Skeletal muscle tissue (tissue), 4 donors: ENCODE data around the gene BRCC3. TPM values are rescaled to one million over a fixed set of nuclear protein-coding genes. Genes with fewer than 3 reads are reported as not detected.
A peak's percentile ranks its signal among the peaks of the same experiment; 100 is the strongest.

ENCODE experiments used
- H3K27ac ChIP-seq: one replicate; pipeline ENCODE4 v1.7.0; 2013; ENCODE audit warnings: mild to moderate bottlenecking, low read depth, low read length, inconsistent platforms
- H3K27me3 ChIP-seq, 3 donors: one replicate each; pipeline ENCODE4 v1.7.0; 2013; ENCODE audit warnings: low read length in 3 of 3; ENCODE audit not compliant: control insufficient read depth in 3 of 3, insufficient read depth in 3 of 3
- H3K36me3 ChIP-seq, 3 donors: one replicate each; pipeline ENCODE4 v1.7.0; 2013; ENCODE audit warnings: low read length in 3 of 3; ENCODE audit not compliant: control insufficient read depth in 3 of 3, insufficient read depth in 3 of 3
- H3K4me1 ChIP-seq, 3 donors: one replicate each; pipeline ENCODE4 v1.7.0; 2013; ENCODE audit warnings: low read length in 3 of 3, mild to moderate bottlenecking in 3 of 3; ENCODE audit not compliant: control insufficient read depth in 3 of 3, insufficient read depth in 3 of 3
- H3K4me3 ChIP-seq, 3 donors: one replicate each; pipeline ENCODE4 v1.7.0; 2013; ENCODE audit warnings: low read length in 3 of 3
- H3K9ac ChIP-seq, 3 donors: one replicate each; pipeline ENCODE4 v1.7.0; 2013; ENCODE audit warnings: low read length in 3 of 3, mild to moderate bottlenecking in 3 of 3, moderate library complexity in 2 of 3, low read depth in 1 of 3
- H3K9me3 ChIP-seq, 3 donors: one replicate each; pipeline ENCODE4 v1.7.0; 2013; ENCODE audit warnings: low read length in 3 of 3; ENCODE audit not compliant: control insufficient read depth in 3 of 3
- total RNA-seq: library from RNA; depleted of rRNA; stranded (reverse); fragments of >200 nt; gene quantifications from one replicate; pipeline ENCODE4 v1.2.3, GENCODE V29; 2014
- donor health status: Osteomylitis.

The BRCC3 gene
- total RNA-seq = 4.2 TPM

DNA sequence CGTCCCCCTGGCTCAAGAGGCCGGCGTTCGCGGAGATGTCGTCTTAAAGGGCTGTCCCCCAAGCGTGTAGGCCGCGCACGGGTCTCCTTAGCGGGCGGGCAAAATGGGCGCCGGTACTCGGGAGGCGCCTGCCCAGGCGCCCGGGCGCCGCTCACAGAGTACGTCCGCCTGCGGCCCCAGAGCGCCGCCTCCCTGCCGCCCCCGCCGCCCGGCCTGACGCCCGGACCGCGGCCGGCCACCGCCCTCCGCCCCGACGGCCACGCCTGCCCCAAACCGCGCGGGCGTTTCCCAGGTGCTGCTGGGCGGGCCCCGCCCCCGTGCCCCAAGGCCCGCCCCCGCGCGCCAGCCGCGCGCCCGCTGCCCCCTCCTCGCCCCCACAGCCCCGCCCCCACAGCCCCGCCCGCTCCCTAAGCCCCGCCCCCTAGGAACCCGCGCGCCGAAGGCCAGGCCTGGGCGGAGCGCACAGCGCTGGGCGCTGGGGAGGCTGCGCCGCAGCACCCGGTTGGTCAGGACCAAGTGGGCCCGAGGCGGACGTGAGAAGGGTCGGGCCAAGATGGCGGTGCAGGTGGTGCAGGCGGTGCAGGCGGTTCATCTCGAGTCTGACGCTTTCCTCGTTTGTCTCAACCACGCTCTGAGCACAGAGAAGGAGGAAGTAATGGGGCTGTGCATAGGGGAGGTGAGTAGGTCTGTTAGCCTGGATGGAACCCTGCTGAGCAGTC is at the start of gene BRCC3, which contains the start of the genes CMC4 and MTCP1:
TSS of gene BRCC3 (plus strand) at position 534 of the 719 bp plus-strand sequence. CDS start at position 554, 20 bp downstream.
TSS of gene CMC4 (minus strand) at position 162 of the 719 bp plus-strand sequence. CDS start 7,113 bp downstream, outside the sequence.
TSS of gene MTCP1 (minus strand) at position 162 of the 719 bp plus-strand sequence. CDS start 5,126 bp downstream, outside the sequence.
- Histone ChIP-seq H3K36me3 (peaks cover 0 to 11% (median 7%) of the 10 kb centered on the region in 3 donors), H3K4me1 (peaks cover 0 to 5% (median 2%) of the 10 kb centered on the region in 3 donors), H3K9ac (peak within 1 kb of the TSS; percentile 71 to 85 (median 79)), H3K4me3 (peak within 1 kb of the TSS; percentile 78 to 79 (median 78)), H3K27me3 (no peaks in the 10 kb centered on the region), H3K9me3 (no peaks in the 10 kb centered on the region), H3K27ac (peak within 1 kb of the TSS; percentile 78)

DNA sequence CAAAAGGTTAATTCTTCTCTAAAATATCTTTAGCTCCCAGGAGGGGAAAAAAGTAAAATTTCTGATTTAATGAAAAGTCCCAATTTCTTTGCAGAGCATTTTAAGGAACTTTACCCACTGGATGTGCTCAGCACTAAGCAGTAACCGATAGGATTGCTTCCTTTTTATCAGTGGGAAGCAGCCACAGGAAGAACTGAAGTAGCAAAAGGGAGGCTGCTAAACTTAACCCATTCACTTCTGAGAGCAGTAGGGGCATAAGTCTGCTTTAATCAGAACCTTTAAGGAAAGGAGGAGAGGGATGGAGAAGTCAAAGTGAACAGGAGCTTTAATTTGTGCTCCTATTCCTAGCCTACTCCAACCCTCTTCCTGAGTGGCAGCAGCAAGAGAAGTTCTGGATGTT is 48.7 kb upstream of the BRCC3 start, which contains the start of gene F8:
TSS of gene F8 (minus strand) at position 139 of the 400 bp plus-strand sequence. CDS start 171 bp downstream, outside the sequence.
- no peaks in the 10 kb centered on the region for H3K27me3 ChIP-seq
- no peaks in the 10 kb centered on the region for H3K9me3 ChIP-seq
- peak within 1 kb of the TSS in 1 of 3 donors; percentile 33 for H3K4me3 ChIP-seq
- H3K36me3 ChIP-seq = no peaks in the 10 kb centered on the region
- H3K4me1 ChIP-seq = no peaks in the 10 kb centered on the region
- peak within 1 kb of the TSS in 1 of 3 donors; percentile 8 for H3K9ac ChIP-seq
- H3K27ac ChIP-seq = no peak within 1 kb of the TSS

DNA sequence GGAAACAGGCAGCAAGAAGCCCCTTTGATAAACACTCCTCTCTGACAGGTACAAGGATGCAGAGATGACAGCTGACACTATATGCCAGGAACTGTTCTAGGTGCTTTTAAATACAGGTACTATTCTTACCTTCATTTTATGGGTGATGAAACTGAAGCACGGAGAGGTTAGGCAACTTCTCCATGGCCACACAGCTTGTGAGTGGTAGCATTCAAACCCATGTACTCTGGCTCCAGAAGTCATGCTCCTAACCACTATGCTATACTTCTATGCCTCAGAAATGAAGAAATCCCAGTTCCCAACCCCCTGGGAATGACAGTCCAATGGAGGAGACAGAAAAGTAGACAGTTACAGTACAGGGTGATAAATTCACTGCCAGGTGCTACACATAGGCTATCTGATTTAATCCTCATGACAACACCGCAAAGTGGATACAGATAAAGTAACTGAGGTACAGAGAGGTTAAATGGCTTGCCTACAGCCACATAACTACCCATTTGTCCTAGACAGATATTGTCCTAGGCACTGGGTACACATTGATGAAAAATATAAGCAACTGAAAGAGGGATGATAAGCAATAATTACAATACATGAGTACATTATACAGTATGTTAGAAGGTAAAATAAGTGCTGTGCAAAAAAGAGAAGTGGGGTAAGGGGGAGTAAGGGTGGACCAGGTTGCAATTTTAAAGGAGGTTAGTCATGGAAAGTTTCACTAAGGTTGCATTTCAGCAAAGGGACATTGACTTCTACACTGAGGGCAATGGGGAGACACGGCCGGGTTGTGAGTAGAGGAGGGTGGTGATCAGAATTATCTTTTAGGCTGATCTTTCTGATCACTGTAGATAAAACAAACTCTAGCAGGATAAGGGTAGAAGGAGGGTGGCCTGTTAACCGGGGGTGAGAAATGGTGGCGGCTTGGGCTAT is 47.1 kb upstream of the BRCC3 start:
- H3K9ac ChIP-seq = no peak overlapping the region
- H3K27me3 ChIP-seq = no peaks in the 10 kb centered on the region
- H3K4me1 ChIP-seq = no peaks in the 10 kb centered on the region
- no peaks in the 10 kb centered on the region for H3K36me3 ChIP-seq
- H3K4me3 ChIP-seq = no peak overlapping the region
- H3K9me3 ChIP-seq = no peaks in the 10 kb centered on the region
- H3K27ac ChIP-seq = no peak overlapping the region

DNA sequence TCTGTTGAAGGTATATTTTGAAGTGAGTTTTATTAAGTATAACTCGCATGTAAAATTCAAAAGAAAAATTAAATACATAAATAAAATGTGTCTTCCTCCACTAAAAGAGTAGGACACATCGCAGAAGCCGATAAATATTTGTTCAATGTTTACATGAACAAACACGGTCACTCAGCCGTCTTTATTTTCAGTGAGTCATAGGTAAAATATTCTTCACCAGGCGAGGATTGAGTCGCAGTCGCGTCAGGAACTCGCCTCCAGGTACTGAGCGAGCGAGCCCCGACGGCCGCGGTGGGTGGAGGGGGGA is 44.9 kb upstream of the BRCC3 start:
- peak overlapping the region; percentile 77 to 94 (median 77) for H3K9ac ChIP-seq
- H3K27me3 ChIP-seq = no peaks in the 10 kb centered on the region
- peak overlapping the region; percentile 99 for H3K27ac ChIP-seq
- H3K36me3 ChIP-seq = no peaks in the 10 kb centered on the region
- H3K4me3 ChIP-seq = peak overlapping the region in 2 of 3 donors; percentile 67 to 80
- H3K9me3 ChIP-seq = no peaks in the 10 kb centered on the region
- H3K4me1 ChIP-seq = no peaks in the 10 kb centered on the region

DNA sequence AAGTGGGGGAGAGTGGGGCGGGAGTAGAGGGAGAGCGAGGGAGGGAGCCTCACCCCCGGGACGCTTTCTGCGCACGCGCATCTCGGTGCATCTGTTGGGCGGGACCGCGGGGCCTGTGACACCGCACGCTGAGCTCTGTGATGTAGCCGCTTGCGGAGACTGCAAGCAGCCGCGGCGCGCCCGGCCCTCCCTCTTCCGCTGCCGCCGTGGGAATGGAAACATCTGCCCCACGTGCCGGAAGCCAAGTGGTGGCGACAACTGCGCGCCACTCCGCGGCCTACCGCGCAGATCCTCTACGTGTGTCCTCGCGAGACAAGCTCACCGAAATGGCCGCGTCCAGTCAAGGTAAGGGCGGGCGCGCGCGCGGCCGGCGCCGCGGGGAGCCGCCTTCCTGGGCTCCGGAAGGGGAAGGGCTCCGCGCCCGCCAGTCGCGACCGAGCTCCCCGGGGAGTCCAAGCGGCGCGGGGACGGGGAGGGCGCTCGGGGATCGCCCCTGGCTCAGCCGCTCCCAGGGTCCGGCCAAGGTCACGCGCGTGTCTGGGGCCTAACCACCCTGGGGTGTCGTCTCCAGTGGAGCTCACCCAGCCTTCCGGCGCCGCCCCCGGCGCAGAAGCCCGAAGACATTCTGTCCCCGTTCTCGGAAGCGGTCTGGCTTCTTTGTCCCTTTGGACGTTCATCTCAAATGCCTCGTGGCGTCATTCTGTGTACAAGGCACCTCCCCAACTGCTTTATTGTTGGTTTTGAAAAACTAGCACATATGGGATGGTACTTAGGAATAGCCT is 44.4 kb upstream of the BRCC3 start, which contains the start of gene FUNDC2:
TSS of gene FUNDC2 (plus strand) at position 118 of the 782 bp plus-strand sequence. CDS start at position 213, 95 bp downstream.
- no peaks in the 10 kb centered on the region for H3K36me3 ChIP-seq
- no peaks in the 10 kb centered on the region for H3K9me3 ChIP-seq
- H3K27me3 ChIP-seq = no peaks in the 10 kb centered on the region
- peak within 1 kb of the TSS; percentile 93 to 94 (median 94) for H3K9ac ChIP-seq
- H3K27ac ChIP-seq = peak within 1 kb of the TSS; percentile 99
- peak within 1 kb of the TSS; percentile 90 to 92 (median 90) for H3K4me3 ChIP-seq
- H3K4me1 ChIP-seq = no peaks in the 10 kb centered on the region

DNA sequence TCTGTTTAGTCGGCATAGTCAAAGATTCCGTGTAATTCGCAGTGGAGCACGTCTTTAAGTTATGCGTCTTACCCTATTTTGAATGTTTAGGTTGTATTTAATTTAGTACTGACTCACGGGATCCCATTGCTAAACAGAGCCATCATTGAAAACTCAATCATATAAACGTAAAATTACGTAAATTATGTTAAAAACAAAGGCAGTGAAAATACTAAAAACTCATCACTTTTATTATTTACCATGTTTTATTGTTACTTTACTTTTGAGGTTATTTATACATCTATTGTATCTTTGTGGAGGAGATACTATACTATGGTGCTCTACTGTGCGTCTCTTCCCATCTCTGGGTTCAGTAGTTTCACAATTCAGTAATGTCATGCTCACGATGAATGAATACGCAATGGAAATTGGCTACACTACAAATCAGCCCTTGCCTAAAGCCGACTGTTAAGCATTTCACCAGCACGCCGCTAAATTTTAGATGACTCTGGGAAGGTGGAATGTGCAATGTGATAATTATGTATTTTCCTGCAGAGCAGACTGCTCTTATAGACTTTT is 43.7 kb upstream of the BRCC3 start:
- Histone ChIP-seq H3K27me3 (no peaks in the 10 kb centered on the region), H3K36me3 (no peaks in the 10 kb centered on the region), H3K27ac (peak overlapping the region; percentile 99), H3K9ac (peak overlapping the region; percentile 93 to 94 (median 94)), H3K4me3 (peak overlapping the region; percentile 90 to 92 (median 90)), H3K9me3 (no peaks in the 10 kb centered on the region), H3K4me1 (no peaks in the 10 kb centered on the region)

DNA sequence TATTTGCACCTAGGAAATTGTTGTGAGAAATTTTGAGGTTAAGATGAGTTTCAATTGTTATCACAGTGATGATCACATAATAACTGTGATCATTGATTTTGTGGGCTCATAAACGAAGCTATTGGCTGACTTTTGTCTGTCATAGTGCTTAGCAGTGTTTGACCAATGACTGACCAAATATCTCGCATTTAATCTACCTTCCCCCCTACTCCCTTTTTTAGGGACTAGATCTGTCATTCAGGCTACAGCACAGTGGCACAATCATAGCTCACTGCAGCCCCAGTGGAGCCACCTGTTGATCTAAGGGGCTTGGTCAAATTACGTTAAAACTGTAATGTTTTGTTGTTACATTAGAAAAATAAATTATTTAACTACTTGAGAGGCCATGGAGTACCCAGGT is 43.2 kb upstream of the BRCC3 start:
- Histone ChIP-seq H3K27ac (peak overlapping the region; percentile 99), H3K9me3 (no peaks in the 10 kb centered on the region), H3K27me3 (no peaks in the 10 kb centered on the region), H3K36me3 (no peaks in the 10 kb centered on the region), H3K4me3 (peak overlapping the region; percentile 90 to 92 (median 90)), H3K9ac (peak overlapping the region; percentile 93 to 94 (median 94)), H3K4me1 (no peaks in the 10 kb centered on the region)

DNA sequence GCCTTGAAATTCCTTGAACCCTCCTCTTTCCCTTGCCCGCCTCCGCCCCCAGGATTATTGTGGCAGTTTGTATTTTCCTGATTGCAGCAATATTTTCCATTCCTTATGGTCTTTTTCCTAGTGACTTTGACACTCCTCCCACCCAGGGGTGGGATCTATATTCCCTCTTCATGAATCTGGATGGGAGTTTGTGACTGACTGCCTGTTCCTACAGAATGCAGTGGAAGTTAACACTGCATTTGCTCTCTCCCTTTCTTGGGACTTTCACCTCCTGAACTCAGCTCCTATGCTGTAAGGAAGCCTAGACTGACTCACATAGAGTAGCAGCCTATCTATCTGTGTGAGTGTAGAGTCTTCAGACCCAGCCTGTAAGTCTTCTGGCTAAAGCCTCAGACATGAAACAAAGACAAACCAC is 42.4 kb upstream of the BRCC3 start:
- peak overlapping the region; percentile 17 to 51 (median 35) for H3K4me3 ChIP-seq
- peak overlapping the region; percentile 55 to 93 (median 70) for H3K9ac ChIP-seq
- H3K27ac ChIP-seq = peak overlapping the region; percentile 99
- no peaks in the 10 kb centered on the region for H3K9me3 ChIP-seq
- H3K4me1 ChIP-seq = no peaks in the 10 kb centered on the region
- H3K36me3 ChIP-seq = peaks cover 0 to 3% (median 0%) of the 10 kb centered on the region in 3 donors
- no peaks in the 10 kb centered on the region for H3K27me3 ChIP-seq

DNA sequence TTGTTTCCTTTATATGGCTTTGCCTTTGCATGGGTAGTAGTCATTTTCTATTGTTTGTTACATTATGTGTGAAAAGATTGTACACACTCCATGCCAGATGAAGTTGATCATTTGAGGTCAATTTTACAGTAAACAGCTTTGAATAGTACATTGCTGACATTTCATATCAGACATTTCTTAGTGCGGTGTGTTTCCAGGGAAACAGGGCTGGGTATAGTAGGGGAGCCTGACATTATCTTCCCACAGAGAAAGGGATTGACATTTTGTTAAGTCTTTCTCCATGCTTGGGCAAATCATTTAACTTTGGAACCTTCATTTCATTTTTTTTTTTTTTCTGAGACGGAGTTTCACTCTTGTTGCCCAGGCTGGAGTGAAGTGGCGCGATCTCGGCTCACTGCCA is 39.7 kb upstream of the BRCC3 start:
- no peaks in the 10 kb centered on the region for H3K4me1 ChIP-seq
- no peaks in the 10 kb centered on the region for H3K9me3 ChIP-seq
- no peaks in the 10 kb centered on the region for H3K27me3 ChIP-seq
- no peak overlapping the region for H3K27ac ChIP-seq
- no peak overlapping the region for H3K4me3 ChIP-seq
- no peak overlapping the region for H3K9ac ChIP-seq
- peaks cover 0 to 8% (median 0%) of the 10 kb centered on the region in 3 donors for H3K36me3 ChIP-seq
